IMR-90 (cell line): ENCODE data around the gene KRT72. TPM values are rescaled to one million over a fixed set of nuclear protein-coding genes. Genes with fewer than 3 reads are reported as not detected.

Experiments used
- ATAC-seq: fragments of 200-7000 bp; cut with Tn5 transposase; 2 replicates; pipeline ENCODE4 v1.9.1; 2020; ENCODE audit warnings: low read depth, mild to moderate bottlenecking, moderate library complexity
- BruUV-seq: library from RNA; stranded (reverse); fragments of 400-500 nt; replicated peaks from 2 replicates; lab custom pipeline; 2021; lab: Mats Ljungman, UMichigan
- CTCF ChIA-PET: fragments of 300-600 bp; formaldehyde crosslinking; extraction: SDS; loops from one replicate; lab custom pipeline; 2021; ENCODE audit warnings: antibody characterized with exemption; lab: Yijun Ruan, JAX
- POLR2A ChIA-PET: fragments of 300-600 bp; sonication (Branson Sonifier 250); formaldehyde crosslinking; loops from one replicate; lab custom pipeline; 2022; ENCODE audit warnings: antibody characterized with exemption; ENCODE audit not compliant: unreplicated experiment; lab: Charles Lee
- DNase-seq: peaks from one replicate; pipeline ENCODE4 v3.0.0; 2013
- H2AFZ ChIP-seq: replicated peaks from 2 replicates; pipeline ENCODE3; 2013; ENCODE audit warnings: low read length, mild to moderate bottlenecking; ENCODE audit not compliant: poor library complexity
- H2AK5ac ChIP-seq: 2 replicates; pipeline ENCODE4 v1.6.1; 2013; ENCODE audit warnings: low read depth, low read length, inconsistent platforms
- H2AK9ac ChIP-seq: replicated peaks from 2 replicates; pipeline ENCODE3; 2013; ENCODE audit warnings: mild to moderate bottlenecking, low read depth, low read length, moderate library complexity; ENCODE audit not compliant: poor library complexity
- H2BK120ac ChIP-seq: 2 replicates; pipeline ENCODE4 v1.6.1; 2013; ENCODE audit warnings: low read depth, low read length, inconsistent platforms
- H2BK15ac ChIP-seq: 3 replicates; pipeline ENCODE4 v1.6.1; 2013; ENCODE audit warnings: low read depth, low read length, inconsistent platforms
- H2BK20ac ChIP-seq: 2 replicates; pipeline ENCODE4 v1.6.1; 2013; ENCODE audit warnings: low read depth, mild to moderate bottlenecking, inconsistent platforms, low read length, moderate library complexity
- H2BK5ac ChIP-seq: 2 replicates; pipeline ENCODE4 v1.6.1; 2013; ENCODE audit warnings: mild to moderate bottlenecking, low read depth, low read length, inconsistent platforms; ENCODE audit not compliant: poor library complexity, severe bottlenecking
- H3K14ac ChIP-seq: replicated peaks from 2 replicates; pipeline ENCODE4 v1.6.1; 2013; ENCODE audit warnings: low read depth, low read length, inconsistent platforms
- H3K18ac ChIP-seq: 2 replicates; pipeline ENCODE4 v1.6.1; 2013; ENCODE audit warnings: low read depth, low read length, control low read depth
- H3K23ac ChIP-seq: 2 replicates; pipeline ENCODE4 v1.6.1; 2013; ENCODE audit warnings: low read depth, low read length, inconsistent platforms
- H3K27ac ChIP-seq: 2 replicates; pipeline ENCODE4 v1.5.1; 2013; ENCODE audit warnings: mild to moderate bottlenecking, control low read depth, low read length; ENCODE audit not compliant: insufficient read depth
- H3K27me3 ChIP-seq: 2 replicates; pipeline ENCODE4 v1.6.1; 2013; ENCODE audit warnings: low read length; ENCODE audit not compliant: control insufficient read depth, insufficient read depth
- H3K36me3 ChIP-seq: 2 replicates; pipeline ENCODE4 v1.6.1; 2013; ENCODE audit warnings: low read length, mixed read lengths; ENCODE audit not compliant: control insufficient read depth, insufficient read depth
- H3K4ac ChIP-seq: 2 replicates; pipeline ENCODE4 v1.6.1; 2013; ENCODE audit warnings: low read depth, low read length, inconsistent platforms
- H3K4me1 ChIP-seq: 2 replicates; pipeline ENCODE4 v1.6.1; 2013; ENCODE audit warnings: low read length, mixed read lengths; ENCODE audit not compliant: control insufficient read depth, insufficient read depth
- H3K4me2 ChIP-seq: 2 replicates; pipeline ENCODE4 v1.6.1; 2013; ENCODE audit warnings: low read depth, mild to moderate bottlenecking, control low read depth, low read length, moderate library complexity
- H3K4me3 ChIP-seq: 2 replicates; pipeline ENCODE4 v1.5.1; 2013; ENCODE audit warnings: low read depth, mild to moderate bottlenecking, control low read depth, low read length, moderate library complexity; ENCODE audit not compliant: insufficient read depth
- H3K56ac ChIP-seq: 2 replicates; pipeline ENCODE4 v1.6.1; 2013; ENCODE audit warnings: low read length, inconsistent platforms; ENCODE audit not compliant: insufficient read depth; ENCODE audit errors: extremely low read depth
- H3K79me1 ChIP-seq, 2 experiments: 2 replicates each; pipeline ENCODE4 v1.6.1; 2013; ENCODE audit warnings: low read length in 2 of 2, inconsistent platforms in 1 of 2, low read depth in 1 of 2
- H3K9ac ChIP-seq: 2 replicates; pipeline ENCODE4 v1.6.1; 2013; ENCODE audit warnings: low read depth, low read length, control low read depth
- H3K9me1 ChIP-seq: 2 replicates; pipeline ENCODE4 v1.6.1; 2013; ENCODE audit warnings: low read length, inconsistent platforms; ENCODE audit not compliant: insufficient read depth
- H3K9me3 ChIP-seq: 2 replicates; pipeline ENCODE4 v1.6.1; 2013; ENCODE audit warnings: low read length; ENCODE audit not compliant: control insufficient read depth, insufficient read depth
- H4K20me1 ChIP-seq: 2 replicates; pipeline ENCODE4 v1.6.1; 2013; ENCODE audit warnings: low read length, inconsistent platforms; ENCODE audit not compliant: insufficient read depth
- H4K5ac ChIP-seq: 2 replicates; pipeline ENCODE4 v1.6.1; 2013; ENCODE audit warnings: mild to moderate bottlenecking, low read depth, low read length, control low read depth
- H4K8ac ChIP-seq, 2 experiments: 2 replicates each; pipeline ENCODE4 v1.6.1; 2013; ENCODE audit warnings: low read depth in 2 of 2, low read length in 2 of 2, control low read depth in 1 of 2, inconsistent platforms in 1 of 2
- H4K91ac ChIP-seq: 2 replicates; pipeline ENCODE4 v1.6.1; 2013; ENCODE audit warnings: low read depth, low read length, inconsistent platforms; ENCODE audit not compliant: insufficient read depth
- CEBPB ChIP-seq: IDR thresholded peaks from 2 replicates; pipeline ENCODE4 v1.6.1; 2012; ENCODE audit warnings: low read depth, low read length, improper control_type of control experiment
- CHD1 ChIP-seq: IDR thresholded peaks from 2 replicates; pipeline ENCODE4 v1.6.1; 2012; ENCODE audit warnings: low read depth, low read length, improper control_type of control experiment
- CTCF ChIP-seq: conservative IDR thresholded peaks from 2 replicates; pipeline ENCODE4 v1.5.1; 2012; ENCODE audit warnings: mild to moderate bottlenecking, low read depth, low read length, improper control_type of control experiment
- FOS ChIP-seq: fragments of 150-350 bp; IDR thresholded peaks from 2 replicates; pipeline ENCODE4 v1.6.1; 2016; ENCODE audit warnings: low read depth, low read length
- MXI1 ChIP-seq: IDR thresholded peaks from 2 replicates; pipeline ENCODE4 v1.6.1; 2012; ENCODE audit warnings: low read depth, mild to moderate bottlenecking, low read length, moderate library complexity, borderline replicate concordance
- NFE2L2 ChIP-seq: fragments of 150-350 bp; IDR thresholded peaks from 2 replicates; pipeline ENCODE4 v1.6.1; 2016; ENCODE audit warnings: low read depth, mild to moderate bottlenecking, low read length
- RAD21 ChIP-seq: IDR thresholded peaks from 2 replicates; pipeline ENCODE4 v1.6.1; 2012; ENCODE audit warnings: low read length, improper control_type of control experiment
- RCOR1 ChIP-seq: IDR thresholded peaks from 2 replicates; pipeline ENCODE4 v1.6.1; 2012; ENCODE audit warnings: mild to moderate bottlenecking, low read length, improper control_type of control experiment; ENCODE audit not compliant: insufficient replicate concordance
- RFX5 ChIP-seq: IDR thresholded peaks from 2 replicates; pipeline ENCODE4 v1.8.0; 2012; ENCODE audit warnings: low read depth, mild to moderate bottlenecking, low read length, moderate library complexity
- WGBS, 2 experiments: methylation state at CpG; one replicate each; pipeline versions ENCODE4 v1.1.5 to v1.1.7; 2013; ENCODE audit warnings: missing lambda C conversion rate in 2 of 2; ENCODE audit not compliant: insufficient read length in 1 of 2; ENCODE audit errors: extremely low coverage in 2 of 2; 5-methylcytosine and 5-hydroxymethylcytosine counted together
- dilution Hi-C: fragments of 300-500 bp; cut with HindIII; formaldehyde crosslinking; loops from one replicate; pipeline ENCODE4 v1.14.3; 2018; ENCODE audit warnings: low sequenced_read_pairs; ENCODE audit not compliant: unreplicated experiment
- in situ Hi-C: fragments of 300-500 bp; cut with MboI; formaldehyde crosslinking; loops from 3 replicates; pipeline ENCODE4 v1.14.3; 2019; ENCODE audit warnings: low sequenced_read_pairs, inconsistent platforms, mixed read lengths
- intact Hi-C: fragments of 100-400 bp; cut with micrococcal nuclease; formaldehyde crosslinking; loops from 2 replicates; pipeline ENCODE4 v1.10.0; 2022
- polyA plus RNA-seq, 3 experiments: library from polyadenylated mRNA; depleted of rRNA; stranded (reverse); fragments of >200 nt; gene quantifications; 2 replicates each; pipeline ENCODE4 v1.2.3, GENCODE V29; 2012; ENCODE audit warnings: low replicate concordance in 1 of 3
- total RNA-seq: library from RNA; depleted of rRNA; stranded (reverse); fragments of >200 nt; gene quantifications from 2 replicates; pipeline ENCODE4 v1.2.3, GENCODE V29; 2012

Gene KRT72
- total and polyA plus RNA-seq, 2 of the 4 experiments (the other 2 are of a cell fraction), result not detected

GRCh38 chr12:52580496-52580895 is 20.8 kb downstream of the KRT72 start:
- ChIA-PET POLR2A (no interaction called here), CTCF (no interaction called here)
- H3K14ac ChIP-seq, result no peak overlapping the region
- H3K27ac ChIP-seq, result no peak overlapping the region
- no peak overlapping the region for H4K91ac ChIP-seq
- H3K79me1 ChIP-seq, result no peaks in the 10 kb centered on the region
- in situ Hi-C loops, result loop anchor here (5.0 to 10.0 kb wide), 3 partner anchors 297 to 426 kb away; no protein-coding TSS in a partner anchor
- no peak overlapping the region for H3K4me3 ChIP-seq
- no peak overlapping the region for H2BK5ac ChIP-seq
- H3K36me3 ChIP-seq, result no peaks in the 10 kb centered on the region
- intact Hi-C loops, result no loop called here
- H3K9me1 ChIP-seq, result no peaks in the 10 kb centered on the region
- H2BK15ac ChIP-seq, result no peak overlapping the region
- WGBS, 2 experiments, result no CpG with 5 or more reads among the region's 1 CpG
- no peak overlapping the region for H3K56ac ChIP-seq
- no TSS peak for BruUV-seq
- H2AK5ac ChIP-seq, result no peak overlapping the region
- H2BK120ac ChIP-seq, result no peak overlapping the region
- no peaks in the 10 kb centered on the region for H3K9me3 ChIP-seq
- no peak overlapping the region for H3K18ac ChIP-seq
- no peak for DNase-seq
- no peaks in the 10 kb centered on the region for H3K4me1 ChIP-seq
- ATAC-seq, result no peak
- dilution Hi-C loops, result no loop called here
- H3K23ac ChIP-seq, result no peak overlapping the region
- H4K20me1 ChIP-seq, result no peaks in the 10 kb centered on the region; the same call in 1 of the 2 replicates
- no peak overlapping the region for H3K4ac ChIP-seq
- no peak overlapping the region for H2BK20ac ChIP-seq
- no peak overlapping the region for H3K9ac ChIP-seq
- no peak overlapping the region for H2AFZ ChIP-seq
- no peak overlapping the region for H4K8ac ChIP-seq
- peaks cover 46% of the 10 kb centered on the region for H3K27me3 ChIP-seq
- no peak overlapping the region for H4K5ac ChIP-seq
- TF ChIP-seq RFX5, result no peak
- TF ChIP-seq CEBPB, result no peak
- TF ChIP-seq RAD21, result no peak
- no peak for TF ChIP-seq MXI1
- TF ChIP-seq RCOR1, result no peak
- no peak for TF ChIP-seq CHD1
- no peak for TF ChIP-seq NFE2L2
- no peak for TF ChIP-seq FOS
- TF ChIP-seq CTCF, result no peak
- no peak overlapping the region for H2AK9ac ChIP-seq
- H3K4me2 ChIP-seq, result no peak overlapping the region
